HepG2 (cell line): ENCODE results near the gene ZNF683. TPM values are rescaled to one million over a fixed set of nuclear protein-coding genes. Genes with fewer than 3 reads are reported as not detected.

Experiments used
- ATAC-seq: fragments of 200-7000 bp; cut with Tn5 transposase; 3 replicates; pipeline ENCODE4 v1.9.1; 2020; ENCODE audit warnings: mild to moderate bottlenecking, moderate library complexity
- BruUV-seq: library from RNA; stranded (reverse); fragments of 400-500 nt; replicated peaks from 2 replicates; lab custom pipeline; 2021; lab: Mats Ljungman, UMichigan
- CTCF ChIA-PET: fragments of 300-600 bp; formaldehyde crosslinking; extraction: SDS; loops from one replicate; lab custom pipeline; 2021; ENCODE audit warnings: low total read pairs, inconsistent platforms, low intra/inter-chr PET ratio; lab: Yijun Ruan, JAX
- POLR2A ChIA-PET: fragments of 350-600 bp; sonication (Branson Sonifier 250); formaldehyde crosslinking; loops from one replicate; lab custom pipeline; 2020; ENCODE audit warnings: antibody characterized with exemption, inconsistent platforms; lab: Yijun Ruan, JAX
- DNase-seq: peaks from one replicate; pipeline ENCODE4 v3.0.0-alpha.2; 2015; ENCODE audit warnings: low spot score
- FAIRE-seq: peaks from 3 replicates; lab custom pipeline; 2011; peaks lifted over from hg19 to GRCh38; lab: Jason Lieb, UNC
- H2AFZ ChIP-seq: one replicate; pipeline ENCODE4 v1.6.1; 2011; ENCODE audit warnings: low read length, inconsistent platforms
- H3K27ac ChIP-seq: fragments of 300-600 bp; 3 replicates; pipeline ENCODE4 v1.8.0; 2011; ENCODE audit warnings: mixed run types, mild to moderate bottlenecking, mixed read lengths, low read length, inconsistent platforms; ENCODE audit not compliant: insufficient read depth; ENCODE audit errors: extremely low read length
- H3K27me3 ChIP-seq, 2 experiments: fragments of 200-600 bp in 1 of 2; 2 replicates in 1 of 2; 3 replicates in 1 of 2; pipeline versions ENCODE4 v1.6.0 to v1.8.0; 2011; ENCODE audit warnings: low read length in 2 of 2, mild to moderate bottlenecking in 2 of 2, moderate library complexity in 2 of 2, inconsistent platforms in 1 of 2; ENCODE audit not compliant: insufficient read depth in 2 of 2, control insufficient read depth in 1 of 2
- H3K36me3 ChIP-seq, 2 experiments: fragments of 200-600 bp in 1 of 2; replicated peaks in 1 of 2; 2 replicates in 1 of 2; 3 replicates in 1 of 2; pipeline versions ENCODE4 v1.5.1 to v1.8.0; 2011; ENCODE audit warnings: low read length in 2 of 2, inconsistent platforms in 1 of 2; ENCODE audit not compliant: insufficient read depth in 2 of 2, control insufficient read depth in 1 of 2
- H3K4me1 ChIP-seq: 2 replicates; pipeline ENCODE4 v1.5.1; 2012; ENCODE audit warnings: low read length, inconsistent platforms; ENCODE audit not compliant: insufficient read depth
- H3K4me2 ChIP-seq: 2 replicates; pipeline ENCODE4 v1.6.0; 2011; ENCODE audit warnings: low read depth, low read length, inconsistent platforms
- H3K4me3 ChIP-seq, 3 experiments: fragments of 200-600 bp in 1 of 3; sonication (generic), shearing (Covaris generic) in 1 of 3; replicated peaks in 1 of 3; 2 replicates each; pipeline ENCODE4 v1.5.1; 2011 to 2016; ENCODE audit warnings: low read length in 3 of 3, inconsistent platforms in 2 of 3, low read depth in 2 of 3, mild to moderate bottlenecking in 2 of 3, control low read depth in 1 of 3, mixed read lengths in 1 of 3; ENCODE audit not compliant: insufficient read depth in 1 of 3
- H3K79me2 ChIP-seq: one replicate; pipeline ENCODE4 v1.6.1; 2011; ENCODE audit warnings: low read length, inconsistent platforms; ENCODE audit not compliant: insufficient read depth
- H3K9ac ChIP-seq: 2 replicates; pipeline ENCODE4 v1.6.0; 2011; ENCODE audit warnings: mild to moderate bottlenecking, low read depth, low read length, inconsistent platforms; ENCODE audit not compliant: insufficient read depth
- H3K9me3 ChIP-seq: 2 replicates; pipeline ENCODE4 v1.5.1; 2012; ENCODE audit warnings: mild to moderate bottlenecking, low read length
- H4K20me1 ChIP-seq: 2 replicates; pipeline ENCODE4 v1.6.0; 2011; ENCODE audit warnings: inconsistent platforms, mild to moderate bottlenecking, low read length, moderate library complexity; ENCODE audit not compliant: insufficient read depth
- HNF1B ChIP-seq: sonication (generic); formaldehyde crosslinking; IDR thresholded peaks from 2 replicates; pipeline ENCODE4 v1.5.1; 2020; ENCODE audit warnings: mild to moderate bottlenecking, moderate library complexity, missing genetic modification reagents
- ZBTB38 ChIP-seq: sonication (generic); formaldehyde crosslinking; IDR thresholded peaks from 2 replicates; pipeline ENCODE4 v1.5.1; 2020; ENCODE audit warnings: mild to moderate bottlenecking, missing genetic modification reagents
- ZNF121 ChIP-seq: sonication (generic); formaldehyde crosslinking; IDR thresholded peaks from 2 replicates; pipeline ENCODE4 v1.5.0; 2020; ENCODE audit warnings: mild to moderate bottlenecking, missing genetic modification reagents
- ZNF17 ChIP-seq: sonication (generic); formaldehyde crosslinking; IDR thresholded peaks from 2 replicates; pipeline ENCODE4 v1.5.0; 2020; ENCODE audit warnings: mild to moderate bottlenecking, missing genetic modification reagents
- ZNF24 ChIP-seq: fragments of 450-650 bp; IDR thresholded peaks from 2 replicates; pipeline ENCODE4 v1.6.1; 2017; ENCODE audit warnings: antibody characterized with exemption, mild to moderate bottlenecking
- ZNF605 ChIP-seq: sonication (generic); formaldehyde crosslinking; IDR thresholded peaks from 2 replicates; pipeline ENCODE4 v1.8.0; 2022; ENCODE audit warnings: mild to moderate bottlenecking, missing genetic modification reagents
- WGBS: methylation state at CpG from one replicate; pipeline ENCODE4 v1.1.6; 2017; ENCODE audit warnings: low lambda C conversion rate; 5-methylcytosine and 5-hydroxymethylcytosine counted together
- in situ Hi-C: cut with HindIII; loops from 2 replicates; pipeline ENCODE4 v1.10.0; 2017; ENCODE audit warnings: low pct_unique_long_range_greater_than_20kb; ENCODE audit not compliant: extremely low pct_ligation_motif_present
- intact Hi-C: fragments of 100-400 bp; cut with micrococcal nuclease; formaldehyde crosslinking; loops from one replicate; pipeline ENCODE4 v1.10.0; 2022; ENCODE audit not compliant: unreplicated experiment
- polyA plus RNA-seq, 8 experiments: library from polyadenylated mRNA; depleted of rRNA in 3 of 8; stranded (reverse) in 7 of 8; unstranded in 1 of 8; fragments of >200 nt; fragmentation: Illumina TruSeq in 4 of 8; extraction: Trizol in 4 of 8; gene quantifications; 2 replicates each; pipeline versions ENCODE4 v1.2.1 to v1.2.3, GENCODE V29; 2011 to 2016; ENCODE audit warnings: low read depth in 4 of 8, missing spikeins in 1 of 8, mixed read lengths in 1 of 8; ENCODE audit not compliant: insufficient read depth in 1 of 8
- total RNA-seq, 5 experiments: library from RNA; depleted of rRNA; stranded (reverse); fragments of >200 nt; fragmentation: Illumina TruSeq; extraction: Trizol; gene quantifications; 2 replicates each; pipeline ENCODE4 v1.2.3, GENCODE V29; 2016; ENCODE audit warnings: low read depth in 1 of 5

Gene ZNF683
- total and polyA plus RNA-seq, 2 of the 13 experiments (the other 11 are each of a cell fraction or from before 2014, with no cell fraction given) = not detected

- peak overlapping the region; percentile 90 for H3K4me2 ChIP-seq
Observed at GRCh38 chr1:26349877-26350244, 22.7 kb downstream of the ZNF683 start.

More at GRCh38 chr1:26349877-26350244, 22.7 kb downstream of the ZNF683 start:
- BruUV-seq = no TSS peak
- CTCF ChIA-PET = no interaction called here
- POLR2A ChIA-PET = interaction anchor here (1.0 to 4.0 kb wide), 9 partner anchors 7 to 82 kb away, joined by 3 to 65 read pairs (median 6); partner anchors contain the start of genes DHDDS and SH3BGRL3
- intact Hi-C loops = loop anchor here (2.0 kb wide), 1 partner anchor 43 kb away; the partner anchor contains the start of gene UBXN11
- Histone ChIP-seq H3K36me3 (no peaks in the 10 kb centered on the region), H3K9me3 (no peaks in the 10 kb centered on the region), H2AFZ (no peak overlapping the region), H3K79me2 (peaks cover 5% of the 10 kb centered on the region), H3K4me3 (peak overlapping the region in 1 of 3 experiments; percentile 18; a peak in 1 of 6 replicates), H3K4me1 (peaks cover 71% of the 10 kb centered on the region), H4K20me1 (no peaks in the 10 kb centered on the region), H3K27ac (peak overlapping the region; percentile 100), H3K27me3 (no peaks in the 10 kb centered on the region), H3K9ac (peak overlapping the region; percentile 94)
- DNase-seq = no peak
- TF ChIP-seq ZNF24 (no peak), ZNF17 (0 out of 2 replicates have a peak, but pooled peaks have one; percentile 3), ZNF605 (no peak), ZNF121 (peak; percentile 84), HNF1B (CRISPR knock-in tag) (peak; percentile 58; the same call in 1 of the 2 replicates), ZBTB38 (CRISPR knock-in tag) (peak; percentile 34; the same call in 1 of the 2 replicates)
- 94% methylated on average over 5 of the region's 5 CpGs for WGBS
- FAIRE-seq = no peak
- no peak for ATAC-seq
- in situ Hi-C loops = no loop called here
